Body of pancreas (tissue), 4 donors: Measurements from ENCODE around the gene LRCH4. TPM values are rescaled to one million over a fixed set of nuclear protein-coding genes. Genes with fewer than 3 reads are reported as not detected.
A peak's percentile ranks its signal among the peaks of the same experiment; 100 is the strongest.

ENCODE experiments used
- ATAC-seq: fragments of 150-250 bp; one replicate; pipeline ENCODE4 v1.9.1; 2016
- DNase-seq, 4 donors: peaks; one replicate each; pipeline ENCODE4 v3.0.0-alpha.2; 2019
- H3K27ac ChIP-seq, 4 donors: fragments of 200-600 bp; sonication (generic); 1 replicate in 3 of 4; 2 replicates in 1 of 4; pipeline versions ENCODE4 v1.5.1 to v1.6.1; 2016 to 2019; ENCODE audit warnings: mild to moderate bottlenecking in 1 of 4, mixed read lengths in 1 of 4, moderate library complexity in 1 of 4
- H3K27me3 ChIP-seq, 2 donors: fragments of 200-600 bp; sonication (generic); one replicate each; pipeline ENCODE4 v1.6.0; 2016; ENCODE audit warnings: mild to moderate bottlenecking in 1 of 2
- H3K36me3 ChIP-seq, 2 donors: fragments of 200-600 bp; sonication (generic); replicated peaks in 1 of 2; 2 replicates each; pipeline ENCODE4 v1.5.1; 2016; ENCODE audit warnings: low read depth in 2 of 2; ENCODE audit not compliant: insufficient read depth in 1 of 2
- H3K4me1 ChIP-seq: fragments of 200-600 bp; sonication (generic); one replicate; pipeline ENCODE4 v1.6.0; 2016
- H3K4me3 ChIP-seq, 2 donors: fragments of 200-600 bp; sonication (generic); 1 replicate in 1 of 2; 2 replicates in 1 of 2; pipeline ENCODE4 v1.5.1; 2016 to 2019
- H3K9me3 ChIP-seq, 3 donors: fragments of 200-600 bp; sonication (generic); 1 replicate in 2 of 3; 2 replicates in 1 of 3; pipeline ENCODE4 v1.5.1; 2016
- CTCF ChIP-seq, 7 experiments: fragments of 450-650 bp in 4 of 7; fragments of 200-600 bp in 3 of 7; sonication (generic) in 3 of 7; IDR thresholded peaks; one replicate each; pipeline ENCODE4 v1.5.1; 2016 to 2019; ENCODE audit warnings: antibody characterized with exemption in 7 of 7
- POLR2A ChIP-seq, 3 donors: fragments of 450-650 bp; IDR thresholded peaks; one replicate each; pipeline ENCODE4 v1.6.1; 2016; ENCODE audit warnings: antibody characterized with exemption in 3 of 3, mild to moderate bottlenecking in 2 of 3
- WGBS, 2 donors: methylation state at CpG; one replicate each; pipeline ENCODE4 v1.1.5; 2017; 5-methylcytosine and 5-hydroxymethylcytosine counted together
- intact Hi-C: fragments of 100-400 bp; cut with DNase I; formaldehyde crosslinking; loops from one replicate; pipeline ENCODE4 v1.15.1; 2023
- total RNA-seq, 2 donors: library from RNA; depleted of rRNA; stranded (reverse); fragments of >200 nt; gene quantifications; one replicate each; pipeline ENCODE4 v1.1.0, GENCODE V29; 2016

Gene LRCH4
- total RNA-seq, 2 donors from 2014 or later: 25.4 to 121 TPM

GRCh38 chr7:100562195-100563099 is 23.5 kb downstream of the LRCH4 start:
- Histone ChIP-seq H3K27me3 (no peaks in the 10 kb centered on the region), H3K9me3 (no peaks in the 10 kb centered on the region), H3K4me3 (no peak overlapping the region), H3K4me1 (peaks cover 31% of the 10 kb centered on the region), H3K36me3 (peaks cover 0 to 1% of the 10 kb centered on the region in 2 donors), H3K27ac (no peak overlapping the region)
- intact Hi-C loops: no loop called here
- 87 to 90% methylated on average over 12 to 26 of the region's 26 CpGs for WGBS, 2 donors
- TF ChIP-seq CTCF (IDR thresholded peaks at IDR 0.05) (no peak), POLR2A (IDR thresholded peaks at IDR 0.05) (no peak)
- ATAC-seq (no peak), DNase-seq (peak in 1 of 4 donors; percentile 18)

GRCh38 chr7:100561491-100562194 is 24.3 kb downstream of the LRCH4 start:
- no peak for ATAC-seq
- 93 to 98% methylated on average over 7 to 12 of the region's 12 CpGs for WGBS, 2 donors
- DNase-seq: no peak

GRCh38 chr7:100559127-100559526 is 26.8 kb downstream of the LRCH4 start:
- ATAC-seq (no peak), DNase-seq (no peak)
- WGBS, 2 donors: 65 to 69% methylated on average over 4 of the region's 4 CpGs
- peaks cover 16% of the 10 kb centered on the region for H3K4me1 ChIP-seq
- H3K4me3 ChIP-seq: no peak overlapping the region
- peaks cover 6 to 15% of the 10 kb centered on the region in 2 donors for H3K36me3 ChIP-seq
- H3K9me3 ChIP-seq: no peaks in the 10 kb centered on the region
- intact Hi-C loops: no loop called here
- no peaks in the 10 kb centered on the region for H3K27me3 ChIP-seq
- H3K27ac ChIP-seq: peak overlapping the region; percentile 51 to 69 (median 56)
- TF ChIP-seq POLR2A (IDR thresholded peaks at IDR 0.05) (no peak), CTCF (IDR thresholded peaks at IDR 0.05) (no peak)

More at GRCh38 chr7:100561491-100562194, 24.3 kb downstream of the LRCH4 start:
- Histone ChIP-seq H3K4me1 (peaks cover 23% of the 10 kb centered on the region), H3K9me3 (no peaks in the 10 kb centered on the region), H3K27ac (no peak overlapping the region), H3K36me3 (peaks cover 0 to 2% of the 10 kb centered on the region in 2 donors), H3K27me3 (no peaks in the 10 kb centered on the region), H3K4me3 (no peak overlapping the region)
- TF ChIP-seq POLR2A (IDR thresholded peaks at IDR 0.05) (no peak), CTCF (IDR thresholded peaks at IDR 0.05) (no peak)
- intact Hi-C loops: loop anchor here (2.0 kb wide), 1 partner anchor 93 kb away; no protein-coding TSS in a partner anchor

- Histone ChIP-seq H3K36me3 (peaks cover 12 to 24% of the 10 kb centered on the region in 2 donors), H3K4me3 (no peak overlapping the region), H3K9me3 (no peaks in the 10 kb centered on the region), H3K27ac (no peak overlapping the region), H3K4me1 (peaks cover 12% of the 10 kb centered on the region), H3K27me3 (no peaks in the 10 kb centered on the region)
- TF ChIP-seq CTCF (IDR thresholded peaks at IDR 0.05): no peak
- no peak for TF ChIP-seq POLR2A (IDR thresholded peaks at IDR 0.05)
- 64 to 78% methylated on average over 4 of the region's 4 CpGs for WGBS, 2 donors
- ATAC-seq (no peak), DNase-seq (no peak)
- intact Hi-C loops: no loop called here
Measured at GRCh38 chr7:100556541-100556940, 29.4 kb downstream of the LRCH4 start.
